ENCODE measurements around the gene CTNNA2. TPM values are rescaled to one million over a fixed set of nuclear protein-coding genes. Genes with fewer than 3 reads are reported as not detected.

Gene CTNNA2
- total RNA-seq, 1 donor from 2014 or later: 3.5 TPM

GRCh38 chr2:80417737-80418136 is 904.9 kb downstream of the CTNNA2 start:
- no peak for TF ChIP-seq CTCF (IDR thresholded peaks at IDR 0.05; ENCODE audit: insufficient read depth, low read length, poor library complexity, severe bottlenecking)
- no peaks in the 10 kb centered on the region for H3K27me3 ChIP-seq (ENCODE audit: control insufficient read depth, insufficient read depth, low read length)

GRCh38 chr2:80420530-80421208 is 907.8 kb downstream of the CTNNA2 start:
- H3K4me3 ChIP-seq (ENCODE audit: low read depth, low read length): no peak overlapping the region
- DNase-seq (ENCODE audit: low read depth): no peak
- no peaks in the 10 kb centered on the region for H3K27me3 ChIP-seq (ENCODE audit: control insufficient read depth, insufficient read depth, low read length)
- no peak for TF ChIP-seq CTCF (IDR thresholded peaks at IDR 0.05; ENCODE audit: insufficient read depth, low read length, poor library complexity, severe bottlenecking)
- H3K36me3 ChIP-seq (ENCODE audit: control insufficient read depth, insufficient read depth, low read length): no peaks in the 10 kb centered on the region

More at GRCh38 chr2:80417737-80418136, 904.9 kb downstream of the CTNNA2 start:
- Histone ChIP-seq H3K4me3 (ENCODE audit: low read depth, low read length) (no peak overlapping the region), H3K36me3 (ENCODE audit: control insufficient read depth, insufficient read depth, low read length) (no peaks in the 10 kb centered on the region)
- DNase-seq (ENCODE audit: low read depth): no peak

GRCh38 chr2:80429251-80429650 is 916.4 kb downstream of the CTNNA2 start:
- H3K4me3 ChIP-seq (ENCODE audit: low read depth, low read length): no peak overlapping the region
- H3K27me3 ChIP-seq (ENCODE audit: control insufficient read depth, insufficient read depth, low read length): no peaks in the 10 kb centered on the region
- DNase-seq (ENCODE audit: low read depth): peak; percentile 14
- H3K36me3 ChIP-seq (ENCODE audit: control insufficient read depth, insufficient read depth, low read length): no peaks in the 10 kb centered on the region
- peak; percentile 37 for TF ChIP-seq CTCF (IDR thresholded peaks at IDR 0.05; ENCODE audit: insufficient read depth, low read length, poor library complexity, severe bottlenecking)

GRCh38 chr2:80437959-80438358 is 925.1 kb downstream of the CTNNA2 start:
- Histone ChIP-seq H3K27me3 (ENCODE audit: control insufficient read depth, insufficient read depth, low read length) (no peaks in the 10 kb centered on the region), H3K36me3 (ENCODE audit: control insufficient read depth, insufficient read depth, low read length) (no peaks in the 10 kb centered on the region), H3K4me3 (ENCODE audit: low read depth, low read length) (no peak overlapping the region)
- DNase-seq (ENCODE audit: low read depth): no peak
- TF ChIP-seq CTCF (IDR thresholded peaks at IDR 0.05; ENCODE audit: insufficient read depth, low read length, poor library complexity, severe bottlenecking): no peak

- no peaks in the 10 kb centered on the region for H3K27me3 ChIP-seq (ENCODE audit: control insufficient read depth, insufficient read depth, low read length)
- no peak overlapping the region for H3K4me3 ChIP-seq (ENCODE audit: low read depth, low read length)
- no peak for TF ChIP-seq CTCF (IDR thresholded peaks at IDR 0.05; ENCODE audit: insufficient read depth, low read length, poor library complexity, severe bottlenecking)
- H3K36me3 ChIP-seq (ENCODE audit: control insufficient read depth, insufficient read depth, low read length): no peaks in the 10 kb centered on the region
- no peak for DNase-seq (ENCODE audit: low read depth)
These were observed 925.8 kb downstream of the CTNNA2 start for GRCh38 chr2:80438686-80439085.

- Histone ChIP-seq H3K27me3 (ENCODE audit: control insufficient read depth, insufficient read depth, low read length) (no peaks in the 10 kb centered on the region), H3K36me3 (ENCODE audit: control insufficient read depth, insufficient read depth, low read length) (no peaks in the 10 kb centered on the region), H3K4me3 (ENCODE audit: low read depth, low read length) (no peak overlapping the region)
- DNase-seq (ENCODE audit: low read depth): no peak
- no peak for TF ChIP-seq CTCF (IDR thresholded peaks at IDR 0.05; ENCODE audit: insufficient read depth, low read length, poor library complexity, severe bottlenecking)
These were observed 941.8 kb downstream of the CTNNA2 start for GRCh38 chr2:80454628-80455027.
